Loucy (cell line): Measurements from ENCODE around the gene MAP7.

Experiments
- H2AFZ ChIP-seq: fragments of 200-600 bp; sonication (generic); 2 replicates; pipeline ENCODE4 v1.6.0; 2016; ENCODE audit warnings: antibody characterized with exemption, mild to moderate bottlenecking, low read length, moderate library complexity
- H3F3A ChIP-seq: fragments of 200-600 bp; 2 replicates; pipeline ENCODE4 v1.6.0; 2016; ENCODE audit warnings: antibody characterized with exemption, low read depth, mild to moderate bottlenecking
- H3K27me3 ChIP-seq: fragments of 200-600 bp; sonication (generic); 2 replicates; pipeline ENCODE4 v1.6.1; 2014; ENCODE audit warnings: low read length, mild to moderate bottlenecking; ENCODE audit not compliant: insufficient read depth, poor library complexity, severe bottlenecking
- H3K36me3 ChIP-seq: fragments of 200-600 bp; sonication (generic); 2 replicates; pipeline ENCODE4 v1.6.1; 2016; ENCODE audit warnings: low read length; ENCODE audit not compliant: insufficient read depth
- H3K4me1 ChIP-seq: fragments of 200-600 bp; sonication (generic); 2 replicates; pipeline ENCODE4 v1.5.1; 2014; ENCODE audit warnings: low read length, mild to moderate bottlenecking; ENCODE audit not compliant: insufficient read depth, poor library complexity, severe bottlenecking
- H3K4me2 ChIP-seq: fragments of 200-600 bp; sonication (generic); 2 replicates; pipeline ENCODE4 v1.6.0; 2014; ENCODE audit warnings: antibody characterized with exemption, low read length, low read depth, mild to moderate bottlenecking; ENCODE audit not compliant: poor library complexity, severe bottlenecking
- H3K4me3 ChIP-seq: fragments of 200-600 bp; sonication (generic); 2 replicates; pipeline ENCODE4 v1.5.1; 2014; ENCODE audit warnings: low read length, mild to moderate bottlenecking, mixed read lengths; ENCODE audit not compliant: poor library complexity, severe bottlenecking
- H3K79me2 ChIP-seq: fragments of 200-600 bp; sonication (generic); 2 replicates; pipeline ENCODE4 v1.6.1; 2014; ENCODE audit warnings: low read length; ENCODE audit not compliant: insufficient read depth
- H3K9ac ChIP-seq: fragments of 200-600 bp; sonication (generic); 2 replicates; pipeline ENCODE4 v1.6.0; 2014; ENCODE audit warnings: mild to moderate bottlenecking, low read depth, low read length, moderate library complexity; ENCODE audit not compliant: poor library complexity, severe bottlenecking
- H3K9me2 ChIP-seq: fragments of 200-600 bp; sonication (generic); replicated peaks from 2 replicates; pipeline ENCODE4 v1.6.1; 2016; ENCODE audit warnings: low read depth, low read length, mixed read lengths
- H3K9me3 ChIP-seq: fragments of 200-600 bp; sonication (generic); 2 replicates; pipeline ENCODE4 v1.6.1; 2014; ENCODE audit warnings: mild to moderate bottlenecking, antibody characterized with exemption, low read length, low read depth; ENCODE audit not compliant: insufficient read depth
- H4K20me1 ChIP-seq: fragments of 200-600 bp; sonication (generic); 2 replicates; pipeline ENCODE4 v1.6.0; 2014; ENCODE audit warnings: antibody characterized with exemption, low read length, mild to moderate bottlenecking; ENCODE audit not compliant: insufficient read depth, poor library complexity, severe bottlenecking
- CTCF ChIP-seq: fragments of 200-600 bp; sonication (generic); conservative IDR thresholded peaks from 2 replicates; pipeline ENCODE4 v1.5.1; 2014; ENCODE audit warnings: mild to moderate bottlenecking, antibody characterized with exemption, low read length
- EZH2phosphoT487 ChIP-seq: fragments of 200-600 bp; IDR thresholded peaks from 2 replicates; pipeline ENCODE4 v1.6.1; 2018; ENCODE audit warnings: antibody characterized with exemption, mild to moderate bottlenecking, moderate library complexity, borderline replicate concordance

MAP7 gene

GRCh38 chr6:136514591-136514990 is 35.6 kb downstream of the MAP7 start:
- H3F3A ChIP-seq: no peaks in the 10 kb centered on the region
- H3K4me1 ChIP-seq: no peaks in the 10 kb centered on the region
- H3K36me3 ChIP-seq: no peaks in the 10 kb centered on the region
- H2AFZ ChIP-seq: no peak overlapping the region
- no peaks in the 10 kb centered on the region for H3K79me2 ChIP-seq
- H3K27me3 ChIP-seq: no peaks in the 10 kb centered on the region
- H3K4me3 ChIP-seq: no peak overlapping the region
- H4K20me1 ChIP-seq: no peaks in the 10 kb centered on the region
- no peak overlapping the region for H3K9ac ChIP-seq
- no peak overlapping the region for H3K4me2 ChIP-seq
- TF ChIP-seq EZH2phosphoT487: no peak
- no peaks in the 10 kb centered on the region for H3K9me3 ChIP-seq
- H3K9me2 ChIP-seq: no peaks in the 10 kb centered on the region; the same call in 1 of the 2 replicates

DNA sequence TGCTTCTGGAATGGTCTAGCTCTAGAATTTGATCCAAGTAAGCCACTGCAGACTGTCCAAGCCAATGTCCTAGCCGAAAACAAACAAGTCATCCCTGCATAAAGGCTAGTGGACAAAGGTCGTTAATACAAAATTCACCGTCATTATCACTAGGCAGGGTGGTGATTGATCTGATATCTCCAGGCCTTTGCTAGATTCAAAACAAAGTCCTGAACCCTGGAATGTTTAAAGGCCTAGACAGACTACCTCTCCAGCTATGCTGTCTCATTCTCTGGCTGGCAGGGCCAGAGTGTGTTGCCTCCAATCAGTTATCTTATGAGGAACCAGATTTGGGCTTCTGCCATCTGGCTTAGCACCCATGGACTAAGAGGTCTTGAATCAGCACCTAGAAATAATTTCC is 38.3 kb downstream of the MAP7 start:
- Histone ChIP-seq H3K9ac (no peak overlapping the region), H3K36me3 (no peaks in the 10 kb centered on the region), H2AFZ (no peak overlapping the region), H3K4me1 (no peaks in the 10 kb centered on the region), H3K9me3 (no peaks in the 10 kb centered on the region), H3F3A (no peaks in the 10 kb centered on the region), H3K4me3 (no peak overlapping the region), H4K20me1 (no peaks in the 10 kb centered on the region), H3K27me3 (no peaks in the 10 kb centered on the region), H3K9me2 (no peaks in the 10 kb centered on the region), H3K4me2 (no peak overlapping the region), H3K79me2 (no peaks in the 10 kb centered on the region)
- no peak for TF ChIP-seq CTCF
- TF ChIP-seq EZH2phosphoT487: no peak

- no peaks in the 10 kb centered on the region for H3K4me1 ChIP-seq
These were observed 38.8 kb downstream of the MAP7 start for GRCh38 chr6:136511397-136511796.

More at GRCh38 chr6:136511397-136511796, 38.8 kb downstream of the MAP7 start:
- no peak overlapping the region for H3K4me2 ChIP-seq
- H3K4me3 ChIP-seq: no peak overlapping the region
- H3F3A ChIP-seq: no peaks in the 10 kb centered on the region
- no peaks in the 10 kb centered on the region for H4K20me1 ChIP-seq
- no peaks in the 10 kb centered on the region for H3K27me3 ChIP-seq
- no peaks in the 10 kb centered on the region for H3K9me2 ChIP-seq
- H3K79me2 ChIP-seq: no peaks in the 10 kb centered on the region
- H3K9ac ChIP-seq: no peak overlapping the region
- H2AFZ ChIP-seq: no peak overlapping the region
- no peaks in the 10 kb centered on the region for H3K36me3 ChIP-seq
- TF ChIP-seq CTCF (no peak), EZH2phosphoT487 (no peak)
- no peaks in the 10 kb centered on the region for H3K9me3 ChIP-seq
